ENCODE measurements around the gene ZNF333. TPM values are rescaled to one million over a fixed set of nuclear protein-coding genes. Genes with fewer than 3 reads are reported as not detected.

The ZNF333 gene
- 10 to 100 TPM; 45.9 to 48.3 TPM for total RNA-seq
- 10 to 100 TPM; 10.3 to 12.5 TPM for polyA plus RNA-seq

GRCh38 chr19:14689598-14690503 lies at the start of gene ZNF333:
Gene ZNF333 (plus strand): TSS chr19:14690048. CDS start chr19:14693492, 3,444 bp downstream.
- H3K27ac ChIP-seq (ENCODE audit: low read depth, low read length) = peak within 1 kb of the TSS; percentile 79
- DNase-seq = peak; percentile 95 to 97 (median 95)
- peaks cover 5 to 21% of the 10 kb centered on the region in 2 donors for H3K36me3 Mint-ChIP-seq
- peak within 1 kb of the TSS; percentile 93 to 98 (median 96) for H3K4me3 Mint-ChIP-seq
- H3K36me3 ChIP-seq (ENCODE audit: insufficient read depth, low read length) = peaks cover 5% of the 10 kb centered on the region
- intact Hi-C loops (cut with micrococcal nuclease) = loop anchor here (2.0 to 5.0 kb wide), 2 partner anchors 173 to 959 kb away; partner anchors contain the start of gene DNAJB1
- POLR2A ChIA-PET (ENCODE audit: partially characterized antibody) = interaction anchor here (0.6 to 3.8 kb wide), 8 partner anchors 17 to 1752 kb away, joined by 3 to 38 read pairs (median 3); partner anchors contain the start of genes ASF1B, CALR and NDUFB7
- no peaks in the 10 kb centered on the region for H3K9me3 ChIP-seq (ENCODE audit: control insufficient read depth in 1 of 2, low read length in 2 of 2)
- H3K27me3 Mint-ChIP-seq = no peaks in the 10 kb centered on the region
- no peaks in the 10 kb centered on the region for H3K9me3 Mint-ChIP-seq
- peaks cover 13% of the 10 kb centered on the region for H3K4me1 ChIP-seq (ENCODE audit: insufficient read depth, low read length)
- H3K4me3 ChIP-seq (ENCODE audit: low read length in 2 of 2) = peak within 1 kb of the TSS; percentile 20 to 84
- CTCF ChIA-PET (ENCODE audit: partially characterized antibody) = interaction anchor here (1.1 to 10.2 kb wide), 4 partner anchors 15 to 133 kb away, joined by 3 to 232 read pairs (median 4); partner anchors contain the start of genes ADGRE3 and NDUFB7
- H3K4me1 Mint-ChIP-seq = peaks cover 11 to 29% (median 16%) of the 10 kb centered on the region in 4 donors
- peak within 1 kb of the TSS; percentile 96 to 100 (median 99) for H3K27ac Mint-ChIP-seq
- H3K27me3 ChIP-seq (ENCODE audit: insufficient read depth, low read length) = no peaks in the 10 kb centered on the region

- Histone ChIP-seq H3K27ac (ENCODE audit: low read depth, low read length) (no peak overlapping the region), H3K9me3 (ENCODE audit: control insufficient read depth in 1 of 2, low read length in 2 of 2) (no peaks in the 10 kb centered on the region), H3K27me3 (ENCODE audit: insufficient read depth, low read length) (no peaks in the 10 kb centered on the region), H3K36me3 (ENCODE audit: insufficient read depth, low read length) (no peaks in the 10 kb centered on the region), H3K4me1 (ENCODE audit: insufficient read depth, low read length) (no peaks in the 10 kb centered on the region), H3K4me3 (ENCODE audit: low read length in 2 of 2) (no peak overlapping the region)
- no peaks in the 10 kb centered on the region for H3K36me3 Mint-ChIP-seq
- H3K27ac Mint-ChIP-seq = no peak overlapping the region
- H3K4me1 Mint-ChIP-seq = peaks cover 0 to 1% (median 0%) of the 10 kb centered on the region in 4 donors
- no peak overlapping the region for H3K4me3 Mint-ChIP-seq
- DNase-seq = no peak
- peaks cover 12 to 15% of the 10 kb centered on the region in 2 donors for H3K27me3 Mint-ChIP-seq
- intact Hi-C loops (cut with micrococcal nuclease) = no loop called here
- ChIA-PET CTCF (ENCODE audit: partially characterized antibody) (no interaction called here), POLR2A (ENCODE audit: partially characterized antibody) (interaction anchor here (0.6 kb wide), 1 partner anchor 847 kb away, joined by 3 read pairs; no protein-coding TSS in a partner anchor)
- H3K9me3 Mint-ChIP-seq = peaks cover 0 to 10% (median 4%) of the 10 kb centered on the region in 8 donors
These were observed 41.3 kb upstream of the ZNF333 start for GRCh38 chr19:14648506-14648905.

GRCh38 chr19:14649020-14649419 lies 40.8 kb upstream of the ZNF333 start:
- CTCF ChIA-PET (ENCODE audit: partially characterized antibody) = no interaction called here
- H3K4me1 Mint-ChIP-seq = peaks cover 0 to 1% (median 0%) of the 10 kb centered on the region in 4 donors
- POLR2A ChIA-PET (ENCODE audit: partially characterized antibody) = no interaction called here
- H3K36me3 ChIP-seq (ENCODE audit: insufficient read depth, low read length) = no peaks in the 10 kb centered on the region
- intact Hi-C loops (cut with micrococcal nuclease) = no loop called here
- no peak overlapping the region for H3K4me3 Mint-ChIP-seq
- H3K27ac ChIP-seq (ENCODE audit: low read depth, low read length) = no peak overlapping the region
- H3K9me3 Mint-ChIP-seq = peaks cover 0 to 5% (median under 1%) of the 10 kb centered on the region in 8 donors
- H3K36me3 Mint-ChIP-seq = no peaks in the 10 kb centered on the region
- no peaks in the 10 kb centered on the region for H3K27me3 ChIP-seq (ENCODE audit: insufficient read depth, low read length)
- no peaks in the 10 kb centered on the region for H3K9me3 ChIP-seq (ENCODE audit: control insufficient read depth in 1 of 2, low read length in 2 of 2)
- no peak overlapping the region for H3K4me3 ChIP-seq (ENCODE audit: low read length in 2 of 2)
- no peaks in the 10 kb centered on the region for H3K4me1 ChIP-seq (ENCODE audit: insufficient read depth, low read length)
- peaks cover 11 to 15% of the 10 kb centered on the region in 2 donors for H3K27me3 Mint-ChIP-seq
- DNase-seq = no peak
- peak overlapping the region in 1 of 7 donors; percentile 76 for H3K27ac Mint-ChIP-seq

DNA sequence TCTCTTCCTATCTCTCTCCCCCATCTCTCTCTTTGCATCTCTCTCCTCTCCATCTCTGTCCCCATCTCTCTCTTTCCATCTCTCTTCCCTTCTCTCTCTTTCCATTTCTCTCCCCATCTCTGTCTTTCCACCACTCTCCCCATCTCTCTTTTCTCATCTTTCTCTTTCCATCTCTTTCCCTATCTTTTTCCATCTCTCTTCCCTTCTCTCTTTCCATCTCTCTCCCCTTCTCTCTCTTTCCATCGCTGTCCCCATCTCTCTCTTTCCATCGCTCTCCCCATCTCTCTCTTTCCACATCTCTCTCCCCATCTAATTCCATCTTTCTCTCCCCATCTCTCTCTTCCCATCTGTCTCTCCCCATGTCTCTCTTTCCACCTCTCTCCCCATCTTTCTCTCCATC lies 39.7 kb upstream of the ZNF333 start:
- Mint-ChIP-seq H3K9me3 (peaks cover 0 to 3% (median 0%) of the 10 kb centered on the region in 8 donors), H3K27ac (peak overlapping the region in 1 of 7 donors; percentile 44), H3K36me3 (no peaks in the 10 kb centered on the region), H3K4me1 (peaks cover 0 to 1% (median 0%) of the 10 kb centered on the region in 4 donors), H3K27me3 (peaks cover 11 to 15% of the 10 kb centered on the region in 2 donors), H3K4me3 (no peak overlapping the region)
- H3K36me3 ChIP-seq (ENCODE audit: insufficient read depth, low read length) = no peaks in the 10 kb centered on the region
- POLR2A ChIA-PET (ENCODE audit: partially characterized antibody) = no interaction called here
- intact Hi-C loops (cut with micrococcal nuclease) = no loop called here
- no peak for DNase-seq
- H3K27me3 ChIP-seq (ENCODE audit: insufficient read depth, low read length) = no peaks in the 10 kb centered on the region
- H3K27ac ChIP-seq (ENCODE audit: low read depth, low read length) = no peak overlapping the region
- no peaks in the 10 kb centered on the region for H3K9me3 ChIP-seq (ENCODE audit: control insufficient read depth in 1 of 2, low read length in 2 of 2)
- no peaks in the 10 kb centered on the region for H3K4me1 ChIP-seq (ENCODE audit: insufficient read depth, low read length)
- CTCF ChIA-PET (ENCODE audit: partially characterized antibody) = no interaction called here
- no peak overlapping the region for H3K4me3 ChIP-seq (ENCODE audit: low read length in 2 of 2)

DNA sequence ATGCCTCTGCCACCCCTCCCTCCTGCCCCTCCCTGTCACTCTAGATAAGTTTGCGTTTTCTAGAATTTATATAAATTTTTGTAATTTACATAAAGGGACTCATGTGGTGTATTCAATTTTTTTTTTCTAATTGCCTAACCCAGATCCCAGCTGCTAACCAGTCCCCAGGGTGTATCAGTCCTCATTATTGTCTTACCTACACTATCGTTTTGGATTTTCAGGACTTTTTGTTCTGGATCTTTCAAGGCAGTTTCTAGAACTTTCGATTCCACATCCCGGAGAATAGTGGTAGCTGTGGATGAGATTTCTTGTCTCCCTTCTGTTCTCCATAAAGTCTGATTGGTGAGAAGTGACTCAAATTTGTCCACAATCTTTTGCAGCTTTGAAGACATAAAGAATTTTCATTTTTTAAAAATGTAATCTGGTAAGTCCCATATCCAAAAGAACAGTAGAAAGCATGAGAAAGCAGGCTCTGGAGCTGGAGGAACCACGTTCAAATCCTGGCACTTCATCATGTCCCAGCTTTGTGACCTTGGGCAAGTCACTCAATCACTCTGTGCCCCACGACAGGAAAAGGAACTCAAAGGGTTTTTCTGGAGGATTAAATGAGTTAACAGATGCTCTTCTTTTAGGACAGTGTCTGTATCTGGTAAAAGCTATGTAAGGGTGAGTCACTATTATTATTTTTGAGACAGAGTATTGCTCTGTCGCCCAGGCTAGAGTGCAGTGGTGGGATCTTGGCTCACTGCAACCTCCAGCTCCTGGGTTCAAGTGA lies 34.9 kb upstream of the ZNF333 start:
- intact Hi-C loops (cut with micrococcal nuclease) = no loop called here
- no peak overlapping the region for H3K4me3 ChIP-seq (ENCODE audit: low read length in 2 of 2)
- H3K27ac ChIP-seq (ENCODE audit: low read depth, low read length) = no peak overlapping the region
- Mint-ChIP-seq H3K4me1 (no peaks in the 10 kb centered on the region), H3K27ac (no peak overlapping the region), H3K9me3 (no peaks in the 10 kb centered on the region), H3K36me3 (no peaks in the 10 kb centered on the region), H3K4me3 (no peak overlapping the region), H3K27me3 (peaks cover 11 to 13% of the 10 kb centered on the region in 2 donors)
- no peaks in the 10 kb centered on the region for H3K36me3 ChIP-seq (ENCODE audit: insufficient read depth, low read length)
- H3K4me1 ChIP-seq (ENCODE audit: insufficient read depth, low read length) = no peaks in the 10 kb centered on the region
- ChIA-PET POLR2A (ENCODE audit: partially characterized antibody) (no interaction called here), CTCF (ENCODE audit: partially characterized antibody) (no interaction called here)
- H3K9me3 ChIP-seq (ENCODE audit: control insufficient read depth in 1 of 2, low read length in 2 of 2) = no peaks in the 10 kb centered on the region
- H3K27me3 ChIP-seq (ENCODE audit: insufficient read depth, low read length) = no peaks in the 10 kb centered on the region
- no peak for DNase-seq

DNA sequence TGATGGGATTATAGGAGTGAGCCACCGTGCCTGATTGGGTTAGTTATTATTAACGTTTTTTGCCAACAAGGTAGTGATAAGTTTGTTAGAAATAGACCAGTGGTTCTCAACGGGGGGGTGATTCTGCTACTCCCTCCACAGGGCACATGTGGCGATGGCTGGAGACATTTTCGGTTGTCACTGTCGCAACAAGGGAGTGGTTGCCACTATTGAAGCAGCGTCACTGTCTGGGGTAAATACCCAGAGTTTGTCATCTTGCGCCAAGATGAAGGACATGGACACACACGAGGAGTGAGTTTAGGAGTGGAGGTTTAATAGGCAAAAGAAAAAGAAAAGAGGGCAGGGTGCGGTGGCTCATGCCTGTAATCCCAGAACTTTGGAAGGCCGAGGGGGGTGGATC lies 34.1 kb upstream of the ZNF333 start:
- DNase-seq = no peak
- peaks cover 11 to 12% of the 10 kb centered on the region in 2 donors for H3K27me3 Mint-ChIP-seq
- H3K4me3 ChIP-seq (ENCODE audit: low read length in 2 of 2) = no peak overlapping the region
- H3K27ac Mint-ChIP-seq = peak overlapping the region in 1 of 7 donors; percentile 54
- CTCF ChIA-PET (ENCODE audit: partially characterized antibody) = no interaction called here
- H3K36me3 ChIP-seq (ENCODE audit: insufficient read depth, low read length) = no peaks in the 10 kb centered on the region
- intact Hi-C loops (cut with micrococcal nuclease) = no loop called here
- no peaks in the 10 kb centered on the region for H3K36me3 Mint-ChIP-seq
- peaks cover 0 to 2% (median 0%) of the 10 kb centered on the region in 4 donors for H3K4me1 Mint-ChIP-seq
- H3K27me3 ChIP-seq (ENCODE audit: insufficient read depth, low read length) = no peaks in the 10 kb centered on the region
- H3K4me1 ChIP-seq (ENCODE audit: insufficient read depth, low read length) = no peaks in the 10 kb centered on the region
- POLR2A ChIA-PET (ENCODE audit: partially characterized antibody) = no interaction called here
- no peaks in the 10 kb centered on the region for H3K9me3 ChIP-seq (ENCODE audit: control insufficient read depth in 1 of 2, low read length in 2 of 2)
- no peaks in the 10 kb centered on the region for H3K9me3 Mint-ChIP-seq
- H3K27ac ChIP-seq (ENCODE audit: low read depth, low read length) = no peak overlapping the region
- H3K4me3 Mint-ChIP-seq = no peak overlapping the region

Measured in CD4-positive, alpha-beta memory T cell (primary cell).